K562 (cell line): ENCODE measurements around the gene FAM241B. TPM values are rescaled to one million over a fixed set of nuclear protein-coding genes. Genes with fewer than 3 reads are reported as not detected.

Source experiments
- ATAC-seq: fragments of 200-7000 bp; cut with Tn5 transposase; 3 replicates; pipeline ENCODE4 v1.9.1; 2020; ENCODE audit warnings: moderate library complexity
- BruUV-seq: library from RNA; stranded (reverse); fragments of 400-500 nt; replicated peaks from 2 replicates; lab custom pipeline; 2021; lab: Mats Ljungman, UMichigan
- CTCF ChIA-PET: fragments of 300-600 bp; formaldehyde crosslinking; extraction: SDS; loops from one replicate; lab custom pipeline; 2021; ENCODE audit warnings: low intra/inter-chr PET ratio; lab: Yijun Ruan, JAX
- POLR2A ChIA-PET: fragments of 300-600, 350-650 bp; sonication (Branson Sonifier 250); formaldehyde crosslinking; extraction: SDS; loops from one replicate; lab custom pipeline; 2021; ENCODE audit warnings: antibody characterized with exemption, inconsistent platforms; lab: Yijun Ruan, JAX
- DNase-seq, 4 experiments: peaks; one replicate each; pipeline versions ENCODE4 v3.0.0 to v3.0.0-alpha.2; 2011 to 2018; ENCODE audit warnings: low spot score in 3 of 4, mixed read lengths in 3 of 4; ENCODE audit errors: extremely low read depth in 1 of 4
- FAIRE-seq: peaks from 2 replicates; lab custom pipeline; 2011; peaks lifted over from hg19 to GRCh38; lab: Jason Lieb, UNC
- H2AFZ ChIP-seq: 2 replicates; pipeline ENCODE4 v1.6.0; 2011; ENCODE audit warnings: low read depth, low read length, control low read depth, inconsistent platforms
- H3K27ac ChIP-seq: fragments of 200-600 bp; 3 replicates; pipeline ENCODE4 v1.8.0; 2011; ENCODE audit warnings: low read depth, mild to moderate bottlenecking, control low read depth, inconsistent platforms, low read length, moderate library complexity, mixed read lengths; ENCODE audit errors: extremely low read depth
- H3K27me3 ChIP-seq, 2 experiments: fragments of 300-600 bp in 1 of 2; 2 replicates in 1 of 2; 3 replicates in 1 of 2; pipeline versions ENCODE4 v1.6.0 to v1.8.0; 2011; ENCODE audit warnings: inconsistent platforms in 2 of 2, low read length in 2 of 2, mild to moderate bottlenecking in 1 of 2, mixed read lengths in 1 of 2, moderate library complexity in 1 of 2; ENCODE audit not compliant: control insufficient read depth in 2 of 2, insufficient read depth in 2 of 2
- H3K36me3 ChIP-seq: fragments of 300-600 bp; 3 replicates; pipeline ENCODE4 v1.8.0; 2011; ENCODE audit warnings: mild to moderate bottlenecking, low read length, inconsistent platforms; ENCODE audit not compliant: control insufficient read depth, insufficient read depth
- H3K4me1 ChIP-seq, 2 experiments: fragments of 200-600 bp in 1 of 2; replicated peaks in 1 of 2; 2 replicates in 1 of 2; 3 replicates in 1 of 2; pipeline versions ENCODE4 v1.5.1 to v1.8.0; 2011; ENCODE audit warnings: inconsistent platforms in 2 of 2, low read length in 2 of 2, mild to moderate bottlenecking in 1 of 2, mixed read lengths in 1 of 2, moderate library complexity in 1 of 2; ENCODE audit not compliant: control insufficient read depth in 2 of 2, insufficient read depth in 2 of 2
- H3K4me2 ChIP-seq: 2 replicates; pipeline ENCODE4 v1.6.1; 2011; ENCODE audit warnings: low read length, control low read depth, inconsistent platforms, mixed read lengths; ENCODE audit not compliant: insufficient read depth
- H3K4me3 ChIP-seq: fragments of 200-600 bp; sonication (generic), shearing (Covaris generic); 2 replicates; pipeline ENCODE4 v1.5.1; 2016; ENCODE audit warnings: control low read depth, inconsistent platforms
- H3K79me2 ChIP-seq: fragments of 200-600 bp; 3 replicates; pipeline ENCODE4 v1.8.0; 2011; ENCODE audit warnings: low read length, inconsistent platforms; ENCODE audit not compliant: control insufficient read depth, insufficient read depth
- H3K9ac ChIP-seq, 2 experiments: 2 replicates each; pipeline versions ENCODE4 v1.6.0 to v1.6.1; 2011; ENCODE audit warnings: low read depth in 2 of 2, low read length in 2 of 2, control low read depth in 1 of 2, inconsistent platforms in 1 of 2, mild to moderate bottlenecking in 1 of 2, mixed read lengths in 1 of 2; ENCODE audit not compliant: insufficient read depth in 1 of 2
- H3K9me1 ChIP-seq: one replicate; pipeline ENCODE4 v1.6.0; 2011; ENCODE audit warnings: inconsistent platforms, mild to moderate bottlenecking, low read length, moderate library complexity; ENCODE audit not compliant: control insufficient read depth, insufficient read depth
- H3K9me3 ChIP-seq: replicated peaks from 2 replicates; pipeline ENCODE4 v1.5.1; 2011; ENCODE audit warnings: low read depth, low read length, inconsistent platforms; ENCODE audit not compliant: control insufficient read depth, insufficient read depth
- H4K20me1 ChIP-seq: replicated peaks from 2 replicates; pipeline ENCODE4 v1.6.1; 2011; ENCODE audit warnings: low read length, inconsistent platforms, mixed read lengths; ENCODE audit not compliant: control insufficient read depth, insufficient read depth
- ADNP ChIP-seq: fragments of 200-800 bp; sonication (Bioruptor generic); IDR thresholded peaks from 2 replicates; pipeline ENCODE4 v1.6.1; 2016; ENCODE audit warnings: missing genetic modification characterization, missing compliant biosample characterization
- BHLHE40 ChIP-seq: IDR thresholded peaks from 2 replicates; pipeline ENCODE4 v1.6.1; 2011; ENCODE audit warnings: low read length, improper control_type of control experiment
- CBX2 ChIP-seq: fragments of 200-600 bp; sonication (generic); IDR thresholded peaks from one replicate; pipeline ENCODE4 v1.6.1; 2012; ENCODE audit warnings: mild to moderate bottlenecking, low read length, inconsistent platforms; ENCODE audit not compliant: insufficient read depth, poor library complexity, severe bottlenecking
- ELK3 ChIP-seq: fragments of 450-650 bp; formaldehyde crosslinking; IDR thresholded peaks from 2 replicates; pipeline ENCODE4 v1.4.0; 2020; ENCODE audit warnings: mild to moderate bottlenecking
- FOXJ2 ChIP-seq: fragments of 200-800 bp; sonication (Bioruptor generic); IDR thresholded peaks from 2 replicates; pipeline ENCODE4 v1.6.1; 2016; ENCODE audit warnings: missing genetic modification characterization, missing compliant biosample characterization
- GTF2A2 ChIP-seq: IDR thresholded peaks from 2 replicates; pipeline ENCODE4 v1.6.1; 2016; ENCODE audit warnings: mild to moderate bottlenecking, missing genetic modification characterization, missing compliant biosample characterization
- KLF10 ChIP-seq: fragments of 250-450 bp; sonication (Bioruptor Pico); IDR thresholded peaks from 2 replicates; pipeline ENCODE4 v1.6.1; 2021; ENCODE audit warnings: matching md5 sums
- KLF16 ChIP-seq: IDR thresholded peaks from 2 replicates; pipeline ENCODE4 v1.6.1; 2016; ENCODE audit warnings: antibody characterized with exemption
- NCOR1 ChIP-seq: fragments of 450-650 bp; IDR thresholded peaks from 2 replicates; pipeline ENCODE4 v1.6.1; 2016; ENCODE audit warnings: mild to moderate bottlenecking, moderate library complexity
- NFE2L1 ChIP-seq: fragments of 450-650 bp; IDR thresholded peaks from 2 replicates; pipeline ENCODE4 v1.6.1; 2016; ENCODE audit warnings: missing genetic modification characterization, low read depth, mild to moderate bottlenecking, missing compliant biosample characterization, moderate library complexity, borderline replicate concordance
- SLC30A9 ChIP-seq: fragments of 250-450 bp; sonication (Bioruptor Pico); IDR thresholded peaks from 2 replicates; pipeline ENCODE4 v1.8.0; 2022; ENCODE audit warnings: mild to moderate bottlenecking, moderate library complexity
- SMAD3 ChIP-seq: fragments of 450-650 bp; formaldehyde crosslinking; conservative IDR thresholded peaks from 2 replicates; pipeline ENCODE4 v1.4.0; 2020; ENCODE audit warnings: mild to moderate bottlenecking
- TCF3 ChIP-seq: sonication (generic); formaldehyde crosslinking; IDR thresholded peaks from 2 replicates; pipeline ENCODE4 v1.4.0; 2020; ENCODE audit warnings: mild to moderate bottlenecking, missing genetic modification reagents
- ZNF668 ChIP-seq: fragments of 250-450 bp; sonication (Bioruptor Pico); IDR thresholded peaks from 2 replicates; pipeline ENCODE4 v1.8.0; 2022; ENCODE audit warnings: mild to moderate bottlenecking, inconsistent platforms
- WGBS: fragments of 100-300 bp; shearing (Covaris generic); methylation state at CpG from one replicate; pipeline ENCODE4 v1.1.6; 2016; ENCODE audit warnings: low coverage, mixed read lengths; ENCODE audit not compliant: insufficient coverage; ENCODE audit errors: missing lambda C conversion rate; 5-methylcytosine and 5-hydroxymethylcytosine counted together
- in situ Hi-C: fragments of 300-500 bp; cut with MboI; formaldehyde crosslinking; loops from 4 replicates; pipeline ENCODE4 v1.15.0; 2018; ENCODE audit warnings: inconsistent platforms, mixed read lengths
- intact Hi-C: fragments of 100-400 bp; cut with micrococcal nuclease; formaldehyde crosslinking; loops from 2 replicates; pipeline ENCODE4 v1.14.2; 2022
- polyA plus RNA-seq, 8 experiments: library from polyadenylated mRNA; depleted of rRNA in 4 of 8; stranded (reverse) in 5 of 8; unstranded in 3 of 8; fragments of >200 nt; fragmentation: Nextera tagmentation in 2 of 8; fragmentation: Illumina TruSeq in 1 of 8; extraction: Ambion mirVana in 2 of 8; extraction: Trizol in 1 of 8; gene quantifications; 2 replicates each; pipeline versions ENCODE4 v1.2.1 to v1.2.3, GENCODE V29; 2011 to 2014; ENCODE audit warnings: inconsistent platforms in 1 of 8, missing spikeins in 1 of 8
- total RNA-seq, 7 experiments: library from RNA; depleted of rRNA in 6 of 7; stranded (reverse); fragments of >200 nt in 6 of 7; fragmentation: Illumina TruSeq in 2 of 7; extraction: Trizol in 2 of 7; gene quantifications; 2 replicates each; pipeline versions ENCODE4 v1.2.1 to v1.2.3, GENCODE V29; 2011 to 2021; ENCODE audit warnings: low replicate concordance in 1 of 7

Gene FAM241B
- total and polyA plus RNA-seq, 9 of the 15 experiments (the other 6 are each of a cell fraction or from before 2014, with no cell fraction given), result 1.9 to 11.1 (median 3.0) TPM

DNA sequence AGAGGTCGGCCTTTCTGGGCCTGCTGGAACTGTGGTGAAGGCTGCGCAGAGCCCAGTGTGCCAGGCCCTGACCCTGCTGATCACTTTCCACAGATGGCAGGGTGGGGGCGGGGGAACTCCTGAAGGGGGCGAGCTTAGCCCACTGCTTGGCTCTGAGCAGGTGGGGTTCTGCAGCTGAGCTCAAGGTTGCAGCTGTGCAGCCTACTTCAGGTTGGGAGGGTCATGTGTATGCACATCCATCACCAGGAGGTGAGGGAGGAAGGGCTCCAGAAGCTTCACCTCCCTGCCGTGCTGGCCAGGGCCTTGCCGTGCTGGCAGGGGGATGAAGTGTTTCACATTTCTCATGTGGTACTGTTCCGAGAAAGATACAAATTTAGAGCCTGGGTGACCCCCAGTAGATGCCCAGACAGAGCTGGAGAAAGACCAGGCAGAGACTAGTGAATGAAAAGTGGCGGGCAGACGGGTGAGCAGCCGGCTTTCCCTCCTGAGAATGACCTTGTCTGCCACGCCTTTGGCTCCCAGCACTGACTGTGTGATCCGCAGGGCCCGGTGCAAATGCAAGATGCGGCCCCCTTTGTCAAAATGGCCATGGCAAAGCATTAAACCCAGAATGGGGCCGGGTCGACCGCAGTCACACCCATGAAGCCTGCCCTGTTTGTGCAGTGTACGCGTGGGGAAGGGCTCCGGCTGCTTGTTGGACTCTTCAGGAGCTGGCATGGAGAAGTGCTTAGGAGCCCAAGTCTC, 25.2 kb downstream of the FAM241B start:
- Histone ChIP-seq H3K9me3 (no peaks in the 10 kb centered on the region), H2AFZ (no peak overlapping the region), H3K4me2 (no peak overlapping the region), H4K20me1 (peaks cover 13% of the 10 kb centered on the region; the same call in 1 of the 2 replicates), H3K27me3 (peaks cover 22 to 79% of the 10 kb centered on the region in 2 experiments; a peak in 4 of 5 replicates), H3K4me1 (no peaks in the 10 kb centered on the region; a peak in 1 of 5 replicates), H3K4me3 (no peak overlapping the region), H3K9me1 (no peaks in the 10 kb centered on the region), H3K79me2 (no peaks in the 10 kb centered on the region), H3K9ac (no peak overlapping the region), H3K27ac (no peak overlapping the region), H3K36me3 (no peaks in the 10 kb centered on the region)
- ChIA-PET CTCF (no interaction called here), POLR2A (no interaction called here)
- 3% methylated on average over 19 of the region's 20 CpGs for WGBS
- no peak for DNase-seq
- in situ Hi-C loops, result no loop called here
- no peak for TF ChIP-seq KLF10 (CRISPR knock-in tag)
- TF ChIP-seq SMAD3 (CRISPR knock-in tag), result no peak
- TF ChIP-seq GTF2A2 (tag), result no peak
- no peak for TF ChIP-seq NCOR1
- TF ChIP-seq ELK3 (CRISPR knock-in tag), result no peak
- no peak for TF ChIP-seq SLC30A9 (CRISPR knock-in tag)
- no peak for TF ChIP-seq ADNP (tag)
- TF ChIP-seq TCF3, result no peak
- TF ChIP-seq NFE2L1 (tag), result no peak
- TF ChIP-seq FOXJ2, result no peak
- TF ChIP-seq ZNF668 (CRISPR knock-in tag), result no peak
- no peak for TF ChIP-seq CBX2
- no peak for TF ChIP-seq BHLHE40
- no peak for TF ChIP-seq KLF16
- intact Hi-C loops, result no loop called here
- no peak for FAIRE-seq
- BruUV-seq, result no TSS peak
- ATAC-seq, result no peak
